Glutamatergic neuron (in vitro differentiated cells): ENCODE data around the gene MPO. TPM values are rescaled to one million over a fixed set of nuclear protein-coding genes. Genes with fewer than 3 reads are reported as not detected.
A peak's percentile ranks its signal among the peaks of the same experiment; 100 is the strongest.

Experiments
- DNase-seq: peaks from one replicate; pipeline ENCODE4 v3.0.0; 2022
- H3K27ac Mint-ChIP-seq: one replicate; pipeline ENCODE4 v1.8.0; 2020; ENCODE audit warnings: mild to moderate bottlenecking, mixed read lengths, inconsistent platforms; ENCODE audit not compliant: unreplicated experiment
- H3K27me3 Mint-ChIP-seq: one replicate; pipeline ENCODE4 v1.8.0; 2020; ENCODE audit warnings: mild to moderate bottlenecking, moderate library complexity, mixed read lengths, inconsistent platforms; ENCODE audit not compliant: unreplicated experiment
- H3K36me3 Mint-ChIP-seq: one replicate; pipeline ENCODE4 v1.8.0; 2020; ENCODE audit warnings: mild to moderate bottlenecking, mixed read lengths, inconsistent platforms; ENCODE audit not compliant: unreplicated experiment
- H3K4me1 Mint-ChIP-seq: one replicate; pipeline ENCODE4 v1.8.0; 2020; ENCODE audit warnings: mild to moderate bottlenecking, low read depth, mixed read lengths, inconsistent platforms; ENCODE audit not compliant: unreplicated experiment
- H3K4me3 Mint-ChIP-seq: one replicate; pipeline ENCODE4 v1.8.0; 2020; ENCODE audit warnings: mild to moderate bottlenecking, mixed read lengths, inconsistent platforms; ENCODE audit not compliant: unreplicated experiment
- H3K9me3 Mint-ChIP-seq: one replicate; pipeline ENCODE4 v1.8.0; 2020; ENCODE audit warnings: mild to moderate bottlenecking, moderate library complexity, mixed read lengths, inconsistent platforms; ENCODE audit not compliant: unreplicated experiment
- CTCF ChIP-seq: fragments of 200-600 bp; sonication (generic); IDR thresholded peaks from one replicate; pipeline ENCODE4 v1.5.0; 2021; ENCODE audit not compliant: partially characterized antibody, unreplicated experiment
- total RNA-seq: library from RNA; stranded (reverse); fragmentation: NEBNext Ultra II Directional; extraction: Animal tissue kit (Norgen Biotek cat#: 25700); gene quantifications from one replicate; pipeline ENCODE4 v1.2.1, GENCODE V29; 2021; ENCODE audit not compliant: unreplicated experiment

Gene MPO
- total RNA-seq, 1 donor from 2014 or later, result not detected

GRCh38 chr17:58250344-58251011, 30.3 kb downstream of the MPO start:
- no peak for DNase-seq
- Mint-ChIP-seq H3K27me3 (peaks cover 5% of the 10 kb centered on the region), H3K27ac (no peak overlapping the region), H3K9me3 (peaks cover 2% of the 10 kb centered on the region), H3K36me3 (no peaks in the 10 kb centered on the region), H3K4me1 (no peaks in the 10 kb centered on the region), H3K4me3 (peak overlapping the region; percentile 5)
- TF ChIP-seq CTCF, result no peak

- H3K4me3 Mint-ChIP-seq, result peak overlapping the region; percentile 73
- no peaks in the 10 kb centered on the region for H3K36me3 Mint-ChIP-seq
- peak; percentile 97 for TF ChIP-seq CTCF
- H3K27ac Mint-ChIP-seq, result no peak overlapping the region
- H3K9me3 Mint-ChIP-seq, result peaks cover 2% of the 10 kb centered on the region
- peak; percentile 90 for DNase-seq
- peaks cover 9% of the 10 kb centered on the region for H3K27me3 Mint-ChIP-seq
- H3K4me1 Mint-ChIP-seq, result no peaks in the 10 kb centered on the region
These were observed 31.2 kb downstream of the MPO start for GRCh38 chr17:58249270-58250133.

GRCh38 chr17:58248955-58249269, 31.8 kb downstream of the MPO start:
- peak overlapping the region; percentile 73 for H3K4me3 Mint-ChIP-seq
- H3K36me3 Mint-ChIP-seq, result no peaks in the 10 kb centered on the region
- peaks cover 6% of the 10 kb centered on the region for H3K9me3 Mint-ChIP-seq
- peaks cover 13% of the 10 kb centered on the region for H3K27me3 Mint-ChIP-seq
- no peaks in the 10 kb centered on the region for H3K4me1 Mint-ChIP-seq
- no peak overlapping the region for H3K27ac Mint-ChIP-seq
- TF ChIP-seq CTCF, result no peak
- DNase-seq, result no peak

- TF ChIP-seq CTCF, result no peak
These were observed 33.0 kb downstream of the MPO start for GRCh38 chr17:58247511-58248363.

More at GRCh38 chr17:58247511-58248363, 33.0 kb downstream of the MPO start:
- H3K9me3 Mint-ChIP-seq, result peaks cover 6% of the 10 kb centered on the region
- no peaks in the 10 kb centered on the region for H3K4me1 Mint-ChIP-seq
- peaks cover 8% of the 10 kb centered on the region for H3K36me3 Mint-ChIP-seq
- H3K27me3 Mint-ChIP-seq, result peaks cover 18% of the 10 kb centered on the region
- H3K27ac Mint-ChIP-seq, result no peak overlapping the region
- DNase-seq, result no peak
- no peak overlapping the region for H3K4me3 Mint-ChIP-seq
